Bronchial epithelial cell (primary cell): Measurements from ENCODE around the gene CCDC142. TPM values are rescaled to one million over a fixed set of nuclear protein-coding genes. Genes with fewer than 3 reads are reported as not detected.

Source experiments
- DNase-seq: peaks from one replicate; pipeline ENCODE4 v3.0.0-alpha.2; 2010; ENCODE audit warnings: low read depth
- FAIRE-seq: peaks from 2 replicates; lab custom pipeline; 2011; peaks lifted over from hg19 to GRCh38; lab: Jason Lieb, UNC
- H3K27me3 ChIP-seq: 2 replicates; pipeline ENCODE4 v1.5.1; 2011; ENCODE audit warnings: low read length; ENCODE audit not compliant: control insufficient read depth, insufficient read depth
- H3K36me3 ChIP-seq: 2 replicates; pipeline ENCODE4 v1.5.1; 2011; ENCODE audit warnings: low read length; ENCODE audit not compliant: control insufficient read depth, insufficient read depth
- H3K4me3 ChIP-seq: 2 replicates; pipeline ENCODE4 v1.5.1; 2011; ENCODE audit warnings: mild to moderate bottlenecking, low read depth, low read length, control low read depth
- total RNA-seq: library from RNA; depleted of rRNA; stranded (reverse); fragments of >200 nt; gene quantifications from 2 replicates; pipeline ENCODE4 v1.2.1, GENCODE V29; 2014
- TF ChIP-seq, protein P1 (sequence below): IDR thresholded peaks from 2 replicates; pipeline ENCODE4 v1.5.1; 2011; ENCODE audit warnings: mild to moderate bottlenecking, moderate library complexity, low read length, control low read depth, inconsistent platforms; ENCODE audit not compliant: insufficient read depth, severe bottlenecking

CCDC142 gene
- total RNA-seq, 1 donor from 2014 or later, result 12.1 TPM

DNA sequence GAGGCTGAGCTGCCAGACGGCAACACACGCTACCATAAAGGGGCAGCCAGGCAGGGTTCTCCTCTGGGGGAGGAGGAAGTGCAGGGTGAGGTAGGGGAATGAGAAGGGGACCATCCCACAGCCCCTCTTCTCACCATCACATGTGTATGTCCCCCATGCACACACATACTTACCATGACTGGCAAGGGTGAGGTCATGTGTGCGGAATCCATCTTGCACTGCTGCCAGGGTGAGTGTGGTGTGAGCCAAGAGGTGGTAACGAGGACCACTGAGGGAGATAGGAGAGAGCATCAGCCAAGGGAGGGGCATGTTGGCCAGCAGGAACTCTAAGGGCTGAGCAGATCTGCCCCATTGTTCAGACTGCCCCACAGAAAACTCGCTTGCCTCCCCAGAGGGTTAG is 54.1 kb downstream of the CCDC142 start:
- DNase-seq (no peak), FAIRE-seq (peak; percentile 40)
- Histone ChIP-seq H3K27me3 (no peaks in the 10 kb centered on the region), H3K4me3 (no peak overlapping the region), H3K36me3 (peaks cover 28% of the 10 kb centered on the region)
- TF ChIP-seq, protein P1, sequence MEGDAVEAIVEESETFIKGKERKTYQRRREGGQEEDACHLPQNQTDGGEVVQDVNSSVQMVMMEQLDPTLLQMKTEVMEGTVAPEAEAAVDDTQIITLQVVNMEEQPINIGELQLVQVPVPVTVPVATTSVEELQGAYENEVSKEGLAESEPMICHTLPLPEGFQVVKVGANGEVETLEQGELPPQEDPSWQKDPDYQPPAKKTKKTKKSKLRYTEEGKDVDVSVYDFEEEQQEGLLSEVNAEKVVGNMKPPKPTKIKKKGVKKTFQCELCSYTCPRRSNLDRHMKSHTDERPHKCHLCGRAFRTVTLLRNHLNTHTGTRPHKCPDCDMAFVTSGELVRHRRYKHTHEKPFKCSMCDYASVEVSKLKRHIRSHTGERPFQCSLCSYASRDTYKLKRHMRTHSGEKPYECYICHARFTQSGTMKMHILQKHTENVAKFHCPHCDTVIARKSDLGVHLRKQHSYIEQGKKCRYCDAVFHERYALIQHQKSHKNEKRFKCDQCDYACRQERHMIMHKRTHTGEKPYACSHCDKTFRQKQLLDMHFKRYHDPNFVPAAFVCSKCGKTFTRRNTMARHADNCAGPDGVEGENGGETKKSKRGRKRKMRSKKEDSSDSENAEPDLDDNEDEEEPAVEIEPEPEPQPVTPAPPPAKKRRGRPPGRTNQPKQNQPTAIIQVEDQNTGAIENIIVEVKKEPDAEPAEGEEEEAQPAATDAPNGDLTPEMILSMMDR, result no peak

DNA sequence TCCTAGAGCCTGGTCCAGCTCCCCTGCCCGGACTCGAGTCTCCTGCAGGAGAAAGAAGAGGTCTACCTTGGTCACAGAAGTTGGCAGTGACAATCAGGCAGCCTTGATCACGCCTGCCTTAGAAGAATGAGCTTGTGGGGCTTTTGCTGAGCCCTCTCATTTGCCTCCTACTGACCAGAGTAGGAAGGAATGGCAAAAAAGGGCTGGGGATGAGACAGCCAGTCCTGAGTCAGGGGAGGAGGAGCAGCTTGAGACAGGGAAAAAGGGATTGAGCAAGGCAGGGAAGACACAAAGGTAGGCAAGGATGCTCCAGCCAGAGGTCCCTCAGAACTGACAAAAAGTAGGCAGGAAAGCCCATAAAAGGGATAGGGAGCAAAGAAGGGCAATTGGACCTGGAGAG is 55.2 kb downstream of the CCDC142 start:
- peaks cover 27% of the 10 kb centered on the region for H3K36me3 ChIP-seq
- no peaks in the 10 kb centered on the region for H3K27me3 ChIP-seq
- H3K4me3 ChIP-seq, result no peak overlapping the region
- TF ChIP-seq, protein P1, result no peak
- DNase-seq, result peak; percentile 50
- no peak for FAIRE-seq

DNA sequence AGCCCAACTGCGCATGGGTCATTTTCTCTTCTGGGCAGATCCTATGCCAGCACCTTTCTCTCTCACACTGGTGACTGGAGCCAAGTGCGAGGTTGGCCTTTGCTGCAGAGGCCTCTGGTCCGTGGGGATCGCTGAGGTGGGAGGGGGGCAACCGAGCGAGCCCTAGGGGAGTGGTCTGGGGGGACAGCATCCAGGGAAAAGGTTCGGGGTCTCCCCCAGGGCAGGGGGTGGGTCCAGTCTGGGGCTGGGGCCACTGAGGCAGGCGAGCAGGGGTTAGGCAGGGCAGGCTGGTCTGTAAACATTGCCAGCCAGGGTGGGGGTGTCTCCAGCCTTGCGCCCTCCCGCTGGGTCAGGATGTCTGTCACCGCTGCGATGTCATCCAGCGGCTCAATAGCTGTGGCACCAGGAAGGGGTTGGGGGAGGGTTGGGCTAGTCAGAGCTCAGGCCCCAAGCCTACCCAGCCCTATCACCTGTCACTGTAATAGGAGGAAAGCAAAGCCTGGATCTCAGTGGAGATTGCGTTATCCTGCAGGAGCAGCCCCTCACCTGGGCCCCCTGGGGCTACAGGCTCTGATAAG is 56.5 kb downstream of the CCDC142 start:
- peaks cover 18% of the 10 kb centered on the region for H3K36me3 ChIP-seq
- no peak for FAIRE-seq
- TF ChIP-seq, protein P1, result no peak
- no peaks in the 10 kb centered on the region for H3K27me3 ChIP-seq
- H3K4me3 ChIP-seq, result no peak overlapping the region
- DNase-seq, result no peak

DNA sequence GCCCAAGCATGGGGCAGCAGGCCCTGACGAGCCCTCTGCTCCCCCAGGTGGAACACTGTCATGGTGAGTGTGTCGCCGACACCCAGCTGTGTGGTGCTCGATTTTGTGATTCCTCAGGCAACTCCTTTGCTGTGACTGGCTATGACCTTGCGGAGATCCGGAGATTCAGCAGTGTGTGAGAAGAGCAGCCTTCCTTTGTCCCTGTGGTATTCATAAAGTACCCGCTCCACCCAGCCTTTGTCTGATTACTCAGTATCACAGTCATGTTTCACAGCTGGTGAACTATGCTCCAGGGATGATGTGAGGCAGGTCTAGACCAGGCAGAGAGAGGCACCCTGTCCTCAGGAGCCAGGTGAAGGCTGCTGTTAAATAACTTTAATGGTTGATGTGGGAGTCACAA is 57.3 kb downstream of the CCDC142 start:
- Histone ChIP-seq H3K36me3 (peaks cover 14% of the 10 kb centered on the region), H3K27me3 (no peaks in the 10 kb centered on the region), H3K4me3 (no peak overlapping the region)
- FAIRE-seq (peak; percentile 66), DNase-seq (peak; percentile 98)
- TF ChIP-seq, protein P1, result no peak

DNA sequence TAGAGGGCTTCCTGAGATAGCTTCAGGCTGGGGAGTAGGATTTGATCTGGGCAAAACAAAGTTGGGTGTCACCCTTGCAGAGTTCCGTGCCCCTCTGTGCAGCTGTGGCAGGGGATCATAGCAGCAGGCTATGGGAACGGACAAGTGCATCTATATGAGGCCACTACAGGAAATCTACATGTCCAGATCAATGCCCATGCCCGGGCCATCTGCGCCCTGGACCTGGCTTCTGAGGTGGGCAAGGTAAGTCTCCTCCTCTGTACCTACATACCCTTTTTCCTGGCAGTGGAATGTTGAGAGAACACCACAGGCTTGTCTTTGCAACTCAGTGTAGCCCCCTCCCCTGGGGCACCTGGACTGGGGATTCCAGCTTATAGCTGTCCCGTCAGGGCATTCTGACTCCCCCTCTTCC is 57.8 kb downstream of the CCDC142 start:
- DNase-seq, result no peak
- Histone ChIP-seq H3K36me3 (peaks cover 14% of the 10 kb centered on the region), H3K4me3 (no peak overlapping the region)

More for the DNA sequence above, 57.8 kb downstream of the CCDC142 start:
- no peak for FAIRE-seq
- H3K27me3 ChIP-seq, result no peaks in the 10 kb centered on the region
- TF ChIP-seq, protein P1, result no peak
